ENCODE measurements around the gene DCST1.

Gene DCST1

DNA sequence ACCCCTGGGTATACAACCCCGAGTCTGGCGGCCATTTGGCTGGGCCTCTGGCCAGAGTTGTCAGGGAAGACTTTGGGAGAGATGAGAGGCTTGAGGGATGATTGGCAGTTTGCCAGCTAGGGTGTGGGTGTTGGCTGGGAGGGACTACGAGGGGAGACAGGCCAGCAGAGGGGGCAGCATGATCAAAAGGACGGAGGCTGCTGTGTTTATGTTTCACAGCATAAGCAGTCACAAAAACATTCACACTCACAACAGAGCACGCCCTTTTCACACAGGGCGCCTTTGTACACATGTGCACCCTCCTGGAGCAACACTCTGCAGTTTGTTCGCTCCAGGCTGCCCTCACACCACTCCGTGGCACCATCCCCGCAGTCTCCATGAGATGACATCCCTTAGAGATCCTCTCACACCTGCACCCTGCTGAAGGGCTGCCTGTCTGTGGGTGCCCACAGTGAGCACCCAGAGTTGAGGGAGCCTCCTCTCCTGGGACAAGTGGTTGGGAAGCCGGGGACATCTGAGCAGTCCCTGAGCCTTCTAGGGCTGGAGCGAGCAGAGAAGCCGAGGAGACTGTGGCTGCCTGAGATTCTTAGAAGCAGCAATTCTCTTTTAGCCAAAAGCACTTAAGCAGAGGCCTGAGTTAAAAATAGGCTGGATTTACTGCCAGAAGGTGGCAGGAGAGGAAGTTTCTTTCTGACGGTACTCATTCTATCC lies 60.4 kb downstream of the DCST1 start:
- peak; percentile 85 for ATAC-seq
- TF ChIP-seq ZC3H10 (CRISPR knock-in tag; IDR thresholded peaks at IDR 0.05) (no peak), TCF4 (CRISPR knock-in tag; IDR thresholded peaks at IDR 0.05; ENCODE audit: borderline replicate concordance) (no peak), OSR1 (CRISPR knock-in tag; IDR thresholded peaks at IDR 0.05) (no peak)
- TF ChIP-seq, protein P1, sequence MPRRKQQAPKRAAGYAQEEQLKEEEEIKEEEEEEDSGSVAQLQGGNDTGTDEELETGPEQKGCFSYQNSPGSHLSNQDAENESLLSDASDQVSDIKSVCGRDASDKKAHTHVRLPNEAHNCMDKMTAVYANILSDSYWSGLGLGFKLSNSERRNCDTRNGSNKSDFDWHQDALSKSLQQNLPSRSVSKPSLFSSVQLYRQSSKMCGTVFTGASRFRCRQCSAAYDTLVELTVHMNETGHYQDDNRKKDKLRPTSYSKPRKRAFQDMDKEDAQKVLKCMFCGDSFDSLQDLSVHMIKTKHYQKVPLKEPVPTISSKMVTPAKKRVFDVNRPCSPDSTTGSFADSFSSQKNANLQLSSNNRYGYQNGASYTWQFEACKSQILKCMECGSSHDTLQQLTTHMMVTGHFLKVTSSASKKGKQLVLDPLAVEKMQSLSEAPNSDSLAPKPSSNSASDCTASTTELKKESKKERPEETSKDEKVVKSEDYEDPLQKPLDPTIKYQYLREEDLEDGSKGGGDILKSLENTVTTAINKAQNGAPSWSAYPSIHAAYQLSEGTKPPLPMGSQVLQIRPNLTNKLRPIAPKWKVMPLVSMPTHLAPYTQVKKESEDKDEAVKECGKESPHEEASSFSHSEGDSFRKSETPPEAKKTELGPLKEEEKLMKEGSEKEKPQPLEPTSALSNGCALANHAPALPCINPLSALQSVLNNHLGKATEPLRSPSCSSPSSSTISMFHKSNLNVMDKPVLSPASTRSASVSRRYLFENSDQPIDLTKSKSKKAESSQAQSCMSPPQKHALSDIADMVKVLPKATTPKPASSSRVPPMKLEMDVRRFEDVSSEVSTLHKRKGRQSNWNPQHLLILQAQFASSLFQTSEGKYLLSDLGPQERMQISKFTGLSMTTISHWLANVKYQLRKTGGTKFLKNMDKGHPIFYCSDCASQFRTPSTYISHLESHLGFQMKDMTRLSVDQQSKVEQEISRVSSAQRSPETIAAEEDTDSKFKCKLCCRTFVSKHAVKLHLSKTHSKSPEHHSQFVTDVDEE (CRISPR knock-in tag; IDR thresholded peaks at IDR 0.05), result no peak
- TF ChIP-seq, protein P2, sequence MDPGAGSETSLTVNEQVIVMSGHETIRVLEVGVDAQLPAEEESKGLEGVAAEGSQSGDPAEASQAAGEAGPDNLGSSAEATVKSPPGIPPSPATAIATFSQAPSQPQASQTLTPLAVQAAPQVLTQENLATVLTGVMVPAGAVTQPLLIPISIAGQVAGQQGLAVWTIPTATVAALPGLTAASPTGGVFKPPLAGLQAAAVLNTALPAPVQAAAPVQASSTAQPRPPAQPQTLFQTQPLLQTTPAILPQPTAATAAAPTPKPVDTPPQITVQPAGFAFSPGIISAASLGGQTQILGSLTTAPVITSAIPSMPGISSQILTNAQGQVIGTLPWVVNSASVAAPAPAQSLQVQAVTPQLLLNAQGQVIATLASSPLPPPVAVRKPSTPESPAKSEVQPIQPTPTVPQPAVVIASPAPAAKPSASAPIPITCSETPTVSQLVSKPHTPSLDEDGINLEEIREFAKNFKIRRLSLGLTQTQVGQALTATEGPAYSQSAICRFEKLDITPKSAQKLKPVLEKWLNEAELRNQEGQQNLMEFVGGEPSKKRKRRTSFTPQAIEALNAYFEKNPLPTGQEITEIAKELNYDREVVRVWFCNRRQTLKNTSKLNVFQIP (CRISPR knock-in tag; IDR thresholded peaks at IDR 0.05; ENCODE audit: borderline replicate concordance, low read depth), result no peak
- TF ChIP-seq, protein P3, sequence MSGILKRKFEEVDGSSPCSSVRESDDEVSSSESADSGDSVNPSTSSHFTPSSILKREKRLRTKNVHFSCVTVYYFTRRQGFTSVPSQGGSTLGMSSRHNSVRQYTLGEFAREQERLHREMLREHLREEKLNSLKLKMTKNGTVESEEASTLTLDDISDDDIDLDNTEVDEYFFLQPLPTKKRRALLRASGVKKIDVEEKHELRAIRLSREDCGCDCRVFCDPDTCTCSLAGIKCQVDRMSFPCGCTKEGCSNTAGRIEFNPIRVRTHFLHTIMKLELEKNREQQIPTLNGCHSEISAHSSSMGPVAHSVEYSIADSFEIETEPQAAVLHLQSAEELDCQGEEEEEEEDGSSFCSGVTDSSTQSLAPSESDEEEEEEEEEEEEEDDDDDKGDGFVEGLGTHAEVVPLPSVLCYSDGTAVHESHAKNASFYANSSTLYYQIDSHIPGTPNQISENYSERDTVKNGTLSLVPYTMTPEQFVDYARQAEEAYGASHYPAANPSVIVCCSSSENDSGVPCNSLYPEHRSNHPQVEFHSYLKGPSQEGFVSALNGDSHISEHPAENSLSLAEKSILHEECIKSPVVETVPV (CRISPR knock-in tag; IDR thresholded peaks at IDR 0.05), result no peak

DNA sequence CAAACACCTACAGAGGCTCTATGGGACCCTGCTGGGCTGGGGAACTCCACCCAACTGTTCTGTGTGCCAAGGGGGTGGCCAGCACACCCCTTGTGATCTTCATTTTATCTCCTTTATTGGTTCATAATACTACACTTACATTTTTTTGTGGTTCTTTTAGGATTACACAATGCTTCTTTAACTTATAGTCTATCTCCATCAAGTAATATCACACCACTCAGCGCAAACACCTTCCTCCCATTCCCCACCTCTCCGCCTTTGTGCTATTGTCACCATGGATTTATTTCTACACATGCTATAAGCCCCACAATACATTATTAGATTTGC lies 61.0 kb downstream of the DCST1 start:
- peak; percentile 2; the same call in 2 of the 3 replicates for ATAC-seq
- TF ChIP-seq CSDC2 (CRISPR knock-in tag; IDR thresholded peaks at IDR 0.05) (no peak), ZFP3 (CRISPR knock-in tag; IDR thresholded peaks at IDR 0.05) (no peak), GLIS3 (CRISPR knock-in tag; IDR thresholded peaks at IDR 0.05) (no peak), SNAI2 (CRISPR knock-in tag; IDR thresholded peaks at IDR 0.05) (no peak), ISL1 (CRISPR knock-in tag; IDR thresholded peaks at IDR 0.05) (no peak), RARB (CRISPR knock-in tag; IDR thresholded peaks at IDR 0.05) (no peak), OSR1 (CRISPR knock-in tag; IDR thresholded peaks at IDR 0.05) (no peak), PPARA (CRISPR knock-in tag; IDR thresholded peaks at IDR 0.05; ENCODE audit: borderline replicate concordance) (no peak), ZNF70 (CRISPR knock-in tag; IDR thresholded peaks at IDR 0.05) (no peak), ARNTL (CRISPR knock-in tag; IDR thresholded peaks at IDR 0.05; ENCODE audit: borderline replicate concordance, low read depth) (no peak), BACH2 (CRISPR knock-in tag; IDR thresholded peaks at IDR 0.05; ENCODE audit: borderline replicate concordance) (no peak), ZC3H10 (CRISPR knock-in tag; IDR thresholded peaks at IDR 0.05) (no peak), TCF4 (CRISPR knock-in tag; IDR thresholded peaks at IDR 0.05; ENCODE audit: borderline replicate concordance) (no peak), ZNF565 (CRISPR knock-in tag; conservative IDR thresholded peaks at IDR 0.05; ENCODE audit: low read depth) (no peak), ZNF8 (CRISPR knock-in tag; IDR thresholded peaks at IDR 0.05) (no peak), ZFP30 (CRISPR knock-in tag; IDR thresholded peaks at IDR 0.05) (no peak)
- TF ChIP-seq, protein P4, sequence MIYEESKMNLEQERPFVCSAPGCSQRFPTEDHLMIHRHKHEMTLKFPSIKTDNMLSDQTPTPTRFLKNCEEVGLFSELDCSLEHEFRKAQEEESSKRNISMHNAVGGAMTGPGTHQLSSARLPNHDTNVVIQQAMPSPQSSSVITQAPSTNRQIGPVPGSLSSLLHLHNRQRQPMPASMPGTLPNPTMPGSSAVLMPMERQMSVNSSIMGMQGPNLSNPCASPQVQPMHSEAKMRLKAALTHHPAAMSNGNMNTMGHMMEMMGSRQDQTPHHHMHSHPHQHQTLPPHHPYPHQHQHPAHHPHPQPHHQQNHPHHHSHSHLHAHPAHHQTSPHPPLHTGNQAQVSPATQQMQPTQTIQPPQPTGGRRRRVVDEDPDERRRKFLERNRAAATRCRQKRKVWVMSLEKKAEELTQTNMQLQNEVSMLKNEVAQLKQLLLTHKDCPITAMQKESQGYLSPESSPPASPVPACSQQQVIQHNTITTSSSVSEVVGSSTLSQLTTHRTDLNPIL (CRISPR knock-in tag; IDR thresholded peaks at IDR 0.05; ENCODE audit: low read depth), result no peak
- TF ChIP-seq, protein P1 (CRISPR knock-in tag; IDR thresholded peaks at IDR 0.05), result no peak
- TF ChIP-seq, protein P5, sequence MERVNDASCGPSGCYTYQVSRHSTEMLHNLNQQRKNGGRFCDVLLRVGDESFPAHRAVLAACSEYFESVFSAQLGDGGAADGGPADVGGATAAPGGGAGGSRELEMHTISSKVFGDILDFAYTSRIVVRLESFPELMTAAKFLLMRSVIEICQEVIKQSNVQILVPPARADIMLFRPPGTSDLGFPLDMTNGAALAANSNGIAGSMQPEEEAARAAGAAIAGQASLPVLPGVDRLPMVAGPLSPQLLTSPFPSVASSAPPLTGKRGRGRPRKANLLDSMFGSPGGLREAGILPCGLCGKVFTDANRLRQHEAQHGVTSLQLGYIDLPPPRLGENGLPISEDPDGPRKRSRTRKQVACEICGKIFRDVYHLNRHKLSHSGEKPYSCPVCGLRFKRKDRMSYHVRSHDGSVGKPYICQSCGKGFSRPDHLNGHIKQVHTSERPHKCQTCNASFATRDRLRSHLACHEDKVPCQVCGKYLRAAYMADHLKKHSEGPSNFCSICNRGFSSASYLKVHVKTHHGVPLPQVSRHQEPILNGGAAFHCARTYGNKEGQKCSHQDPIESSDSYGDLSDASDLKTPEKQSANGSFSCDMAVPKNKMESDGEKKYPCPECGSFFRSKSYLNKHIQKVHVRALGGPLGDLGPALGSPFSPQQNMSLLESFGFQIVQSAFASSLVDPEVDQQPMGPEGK (CRISPR knock-in tag; IDR thresholded peaks at IDR 0.05; ENCODE audit: borderline replicate concordance), result no peak

All from SK-N-SH treated with all-trans-retinoic acid at 6 μM for 48 hours (cell line).